Skin epidermis (tissue), 12 donors: ENCODE data around the gene HLA-DMA.
A peak's percentile ranks its signal among the peaks of the same experiment; 100 is the strongest.

ENCODE experiments used
- H3K27ac ChIP-seq, 21 experiments: fragments of 200-600 bp; sonication (generic) in 11 of 21; one replicate each; pipeline ENCODE4 v1.5.0; 2020; ENCODE audit warnings: mild to moderate bottlenecking in 3 of 21, inconsistent platforms in 2 of 21, moderate library complexity in 2 of 21
- H3K4me3 ChIP-seq, 7 experiments: fragments of 200-600 bp; sonication (generic) in 2 of 7; one replicate each; pipeline ENCODE4 v1.5.0; 2020; ENCODE audit warnings: inconsistent platforms in 2 of 7, mild to moderate bottlenecking in 2 of 7, moderate library complexity in 1 of 7

Gene HLA-DMA

DNA sequence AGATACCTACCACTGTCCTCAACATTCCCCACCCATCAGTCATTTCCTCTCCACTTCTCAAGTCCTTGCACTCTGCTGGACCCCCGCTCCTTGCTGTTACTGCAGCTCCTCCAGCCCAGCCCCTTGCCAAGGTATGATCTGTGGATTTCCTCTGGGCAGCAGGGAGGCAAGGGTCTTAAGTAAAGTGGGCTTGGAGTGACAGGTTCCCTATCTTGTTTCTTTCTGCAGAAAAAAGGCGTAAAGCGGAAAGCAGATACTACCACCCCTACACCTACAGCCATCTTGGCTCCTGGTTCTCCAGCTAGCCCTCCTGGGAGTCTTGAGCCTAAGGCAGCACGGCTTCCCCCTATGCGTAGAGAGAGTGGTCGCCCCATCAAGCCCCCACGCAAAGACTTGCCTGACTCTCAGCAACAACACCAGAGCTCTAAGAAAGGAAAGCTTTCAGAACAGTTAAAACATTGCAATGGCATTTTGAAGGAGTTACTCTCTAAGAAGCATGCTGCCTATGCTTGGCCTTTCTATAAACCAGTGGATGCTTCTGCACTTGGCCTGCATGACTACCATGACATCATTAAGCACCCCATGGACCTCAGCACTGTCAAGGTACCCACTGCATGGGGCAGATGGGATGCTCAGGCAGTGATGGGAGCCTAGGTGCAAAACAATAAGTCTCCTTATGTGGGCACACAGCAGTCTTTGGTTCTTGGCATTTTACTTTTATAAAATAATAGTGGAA lies 23.6 kb upstream of the HLA-DMA start:
- Histone ChIP-seq H3K27ac (no peak overlapping the region), H3K4me3 (no peak overlapping the region)

DNA sequence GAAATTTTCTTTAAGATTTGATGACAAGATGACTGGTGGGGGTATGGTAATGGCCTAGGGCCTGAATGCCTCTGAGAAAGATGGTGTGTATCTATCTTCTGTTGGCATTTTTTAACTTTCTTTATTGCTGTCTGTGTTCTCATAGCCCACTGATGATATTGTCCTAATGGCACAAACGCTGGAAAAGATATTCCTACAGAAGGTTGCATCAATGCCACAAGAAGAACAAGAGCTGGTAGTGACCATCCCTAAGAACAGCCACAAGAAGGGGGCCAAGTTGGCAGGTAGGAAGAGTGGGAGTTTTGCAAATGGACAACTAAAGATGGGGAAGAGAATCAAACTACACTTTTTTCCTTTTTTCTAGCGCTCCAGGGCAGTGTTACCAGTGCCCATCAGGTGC lies 23.0 kb upstream of the HLA-DMA start:
- peak overlapping the region in 2 of 7 experiments; percentile 90 to 98 for H3K4me3 ChIP-seq
- H3K27ac ChIP-seq: no peak overlapping the region

DNA sequence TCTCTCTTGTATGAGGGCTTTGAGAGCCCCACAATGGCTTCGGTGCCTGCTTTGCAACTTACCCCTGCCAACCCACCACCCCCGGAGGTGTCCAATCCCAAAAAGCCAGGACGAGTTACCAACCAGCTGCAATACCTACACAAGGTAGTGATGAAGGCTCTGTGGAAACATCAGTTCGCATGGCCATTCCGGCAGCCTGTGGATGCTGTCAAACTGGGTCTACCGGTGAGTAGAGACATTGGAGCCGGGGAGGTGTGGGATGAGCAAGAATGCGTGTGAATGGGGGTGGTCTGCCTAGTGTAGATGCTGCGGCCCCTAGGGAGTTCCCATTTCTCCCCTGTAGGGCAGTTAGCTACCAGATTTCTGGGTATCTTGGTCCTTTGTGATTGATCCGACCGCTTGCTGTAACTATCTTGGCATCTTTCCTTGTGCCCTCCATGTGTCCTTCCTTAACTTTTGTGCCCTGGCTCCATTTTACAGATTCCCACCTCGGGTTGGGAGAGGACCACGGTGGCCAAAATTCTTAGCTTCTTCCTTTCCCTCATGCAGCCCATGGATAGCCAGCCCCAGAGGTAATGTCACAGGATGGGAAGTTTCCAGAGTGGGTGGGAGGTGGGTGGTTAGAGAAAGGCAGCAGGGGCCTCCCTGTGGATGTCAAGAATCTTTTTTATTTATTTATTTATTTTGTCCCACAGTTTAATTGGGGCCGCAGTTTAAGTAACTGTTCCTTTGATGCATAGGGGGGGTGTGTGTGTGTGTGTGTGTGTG lies 21.8 kb upstream of the HLA-DMA start:
- H3K4me3 ChIP-seq: peak overlapping the region; percentile 47 to 98 (median 90)
- peak overlapping the region in 9 of 21 experiments; percentile 0 to 88 (median 19) for H3K27ac ChIP-seq

DNA sequence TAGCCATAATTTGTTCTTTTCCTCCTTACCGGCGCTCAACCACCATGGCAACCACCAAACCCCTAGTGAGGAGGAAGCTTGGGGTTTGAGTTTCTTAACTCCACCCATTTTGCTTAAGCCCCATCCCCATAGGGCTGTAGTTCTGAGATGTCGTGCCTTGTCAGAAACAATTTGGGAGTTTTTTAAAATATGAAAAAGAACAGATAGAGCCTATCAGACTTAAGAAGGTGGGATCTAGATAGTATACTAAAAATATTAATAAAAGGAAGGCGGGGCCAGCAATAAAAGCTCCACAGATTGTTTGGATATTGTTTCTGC lies 21.1 kb upstream of the HLA-DMA start:
- H3K27ac ChIP-seq: peak overlapping the region in 14 of 21 experiments; percentile 1 to 100 (median 88)
- H3K4me3 ChIP-seq: peak overlapping the region; percentile 47 to 98 (median 90)

DNA sequence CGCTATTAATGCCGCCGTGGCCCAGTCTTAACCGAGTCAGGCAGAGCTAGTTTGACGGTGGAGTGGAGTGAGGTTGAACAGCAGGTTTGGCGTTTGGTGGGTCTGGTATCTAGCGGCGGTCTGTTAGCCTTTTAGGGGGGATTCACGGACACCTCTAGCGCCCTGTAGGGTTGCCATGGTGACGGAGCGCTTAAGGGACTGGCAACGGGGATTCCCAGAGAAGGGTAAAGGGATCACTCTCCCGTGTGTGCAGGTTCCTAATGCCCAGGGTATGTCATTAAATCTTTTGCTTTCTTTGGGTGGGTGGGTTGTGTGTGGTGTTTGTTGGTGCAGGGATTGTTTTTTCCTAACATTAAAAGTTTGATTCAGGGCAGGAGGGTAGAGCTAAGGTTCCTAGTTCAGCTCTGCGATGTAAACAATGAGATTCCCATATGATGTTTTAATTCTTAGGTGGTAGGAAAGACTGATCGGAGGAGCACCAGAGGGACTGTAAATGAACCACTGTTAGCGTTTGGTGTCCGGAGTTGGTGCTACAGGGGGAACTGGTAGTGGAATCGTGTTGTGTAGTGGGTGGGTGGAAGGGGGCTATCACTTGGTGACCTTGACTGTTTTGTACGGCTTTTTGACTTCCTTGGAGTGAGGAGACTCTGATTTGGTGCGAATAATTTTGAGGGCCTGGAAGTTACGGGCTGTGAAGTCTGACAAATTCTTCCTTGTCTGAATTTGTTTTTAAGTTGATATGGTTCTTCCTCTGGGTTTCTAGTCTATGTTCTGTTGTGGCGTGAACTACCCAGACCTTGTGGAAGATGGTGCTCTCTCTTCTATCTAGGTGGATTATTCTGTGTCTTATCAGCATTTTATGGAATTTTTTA lies 20.5 kb upstream of the HLA-DMA start:
- peak overlapping the region; percentile 0 to 100 (median 97) for H3K27ac ChIP-seq

DNA sequence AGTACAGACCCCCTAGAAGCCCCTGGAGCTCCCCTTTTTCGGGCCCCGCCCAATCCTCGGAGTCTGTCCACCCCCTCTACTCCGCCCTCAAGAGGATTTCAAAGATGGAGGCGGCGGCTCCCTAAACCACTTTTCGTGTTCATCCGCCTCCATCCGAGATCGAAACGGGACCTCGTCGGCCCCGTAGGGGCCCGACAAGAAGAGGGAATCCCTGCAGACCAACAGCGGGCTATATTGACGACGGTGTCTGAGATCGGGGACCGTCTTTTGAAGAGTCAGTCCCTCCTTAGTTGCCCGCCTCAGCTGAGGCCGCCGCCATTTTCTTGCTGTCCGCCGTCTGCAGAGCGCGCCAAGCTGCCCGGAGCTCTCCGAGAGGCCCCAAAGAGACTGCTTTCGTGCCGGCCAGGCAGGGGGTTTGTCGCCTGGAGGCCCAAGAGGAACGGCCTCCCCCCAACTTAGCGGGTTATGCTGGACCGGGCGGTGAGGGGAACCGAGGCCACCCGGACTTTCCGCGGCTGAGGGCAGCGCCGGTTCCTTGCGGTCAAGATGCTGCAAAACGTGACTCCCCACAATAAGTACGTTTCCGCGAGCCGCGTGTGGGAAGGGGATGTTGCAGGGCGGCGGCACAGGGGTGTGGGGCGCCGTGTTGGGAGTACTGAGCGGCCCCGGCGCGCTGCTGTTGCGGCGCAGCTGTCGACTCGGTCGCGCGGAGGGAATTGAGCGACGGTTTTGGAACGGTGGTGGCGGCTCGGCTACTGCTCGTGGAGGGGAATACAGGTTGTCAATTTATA lies 19.7 kb upstream of the HLA-DMA start:
- H3K27ac ChIP-seq: peak overlapping the region; percentile 0 to 100 (median 97)
- H3K4me3 ChIP-seq: peak overlapping the region; percentile 47 to 98 (median 90)

More for the DNA sequence above, 20.5 kb upstream of the HLA-DMA start:
- peak overlapping the region; percentile 47 to 98 (median 90) for H3K4me3 ChIP-seq

DNA sequence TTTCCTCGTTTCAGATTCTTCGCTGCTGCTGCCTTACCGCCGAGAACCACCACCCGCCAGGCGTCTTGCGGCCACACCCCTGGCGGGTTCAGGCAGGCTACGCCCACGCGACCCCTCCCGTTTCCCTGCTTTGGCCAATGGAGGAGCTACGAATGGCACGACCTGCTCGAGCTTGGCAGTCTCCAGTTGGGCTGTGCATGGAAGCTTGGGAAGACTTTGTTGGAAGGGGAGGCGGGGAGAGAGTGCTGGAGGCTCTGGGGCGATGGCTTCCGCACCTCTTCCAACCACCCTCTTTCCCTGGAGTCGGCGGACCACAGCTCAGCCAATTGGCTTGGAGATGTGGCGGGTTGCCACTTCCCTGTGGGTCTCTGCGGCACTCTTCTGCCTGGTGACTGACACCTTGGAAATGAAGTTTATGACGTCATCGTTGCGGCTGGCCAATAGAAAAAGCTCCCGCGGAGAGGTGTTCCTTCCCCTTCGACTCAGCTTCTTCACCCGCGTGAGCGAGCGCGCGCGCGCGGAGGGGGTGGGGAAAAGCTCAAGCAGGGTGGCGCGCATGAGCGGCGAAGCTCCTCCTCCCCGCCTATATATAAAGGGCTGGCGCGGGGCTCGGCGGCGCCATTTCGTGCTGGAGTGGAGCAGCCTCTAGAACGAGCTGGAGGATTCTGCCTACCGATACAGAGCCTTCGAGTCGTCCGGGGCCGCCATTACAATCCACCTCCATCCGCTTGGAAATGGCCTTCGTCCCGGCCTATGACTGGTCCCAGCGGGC lies 18.9 kb upstream of the HLA-DMA start:
- Histone ChIP-seq H3K27ac (peak overlapping the region in 20 of 21 experiments; percentile 97 to 100 (median 100)), H3K4me3 (peak overlapping the region; percentile 47 to 98 (median 90))

DNA sequence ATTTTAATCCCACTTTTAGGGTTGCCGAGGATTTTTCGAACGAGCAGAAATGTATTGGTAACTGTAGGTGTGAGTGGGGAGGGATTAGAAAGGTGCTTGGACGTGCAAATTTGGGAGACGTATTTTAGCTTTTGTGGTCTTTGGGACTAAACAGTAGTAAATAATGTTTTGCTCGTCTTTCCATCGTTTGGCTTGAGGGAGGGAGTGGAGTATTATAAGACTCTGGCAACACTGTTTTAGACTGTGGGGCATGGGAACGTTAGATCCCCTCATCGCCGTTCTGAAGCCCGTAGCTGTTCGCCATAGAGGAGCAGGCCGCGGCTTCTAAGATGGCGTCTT lies 18.3 kb upstream of the HLA-DMA start:
- Histone ChIP-seq H3K27ac (peak overlapping the region; percentile 97 to 100 (median 100)), H3K4me3 (peak overlapping the region; percentile 47 to 98 (median 90))

DNA sequence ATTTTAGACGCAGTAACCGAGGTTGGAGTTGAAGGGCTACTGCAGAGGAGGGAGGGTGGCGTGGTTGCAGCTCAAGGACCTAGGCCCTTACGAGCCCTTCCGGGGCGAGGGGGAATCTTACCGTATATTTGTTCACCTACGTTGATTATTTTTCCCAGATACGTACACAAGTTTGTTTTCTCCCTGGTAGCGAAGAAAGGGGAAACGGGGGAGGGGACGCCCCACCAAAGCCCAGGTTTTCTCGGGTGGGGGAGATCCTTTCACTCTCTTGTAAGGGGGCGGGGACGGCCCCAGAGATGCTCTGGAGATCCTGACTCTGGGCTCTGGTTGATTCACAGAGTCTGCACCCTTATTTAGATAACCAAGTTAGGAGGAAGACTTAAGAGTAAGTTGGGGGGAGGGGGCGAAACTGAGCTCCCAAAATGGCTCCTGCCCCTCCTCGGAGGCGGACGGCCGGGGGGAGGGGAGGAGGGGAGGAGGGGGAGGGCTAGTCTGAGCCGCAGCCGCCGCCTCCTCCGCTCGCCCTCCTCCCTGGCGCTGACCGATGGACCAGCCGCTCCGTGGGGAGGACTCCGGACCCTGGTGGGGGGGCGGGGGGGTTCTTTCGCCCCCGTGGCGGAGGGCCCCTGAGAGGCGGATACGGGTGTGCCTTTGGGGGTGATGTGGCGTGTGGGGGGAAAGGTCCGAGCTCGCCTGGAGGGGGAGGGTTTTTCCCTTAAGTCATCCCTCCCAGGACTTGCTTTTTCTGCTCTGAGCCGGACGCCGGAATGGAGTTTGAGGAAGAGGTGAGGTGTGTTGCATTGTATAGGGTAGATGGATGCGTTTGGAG lies 17.7 kb upstream of the HLA-DMA start:
- peak overlapping the region; percentile 47 to 98 (median 90) for H3K4me3 ChIP-seq

DNA sequence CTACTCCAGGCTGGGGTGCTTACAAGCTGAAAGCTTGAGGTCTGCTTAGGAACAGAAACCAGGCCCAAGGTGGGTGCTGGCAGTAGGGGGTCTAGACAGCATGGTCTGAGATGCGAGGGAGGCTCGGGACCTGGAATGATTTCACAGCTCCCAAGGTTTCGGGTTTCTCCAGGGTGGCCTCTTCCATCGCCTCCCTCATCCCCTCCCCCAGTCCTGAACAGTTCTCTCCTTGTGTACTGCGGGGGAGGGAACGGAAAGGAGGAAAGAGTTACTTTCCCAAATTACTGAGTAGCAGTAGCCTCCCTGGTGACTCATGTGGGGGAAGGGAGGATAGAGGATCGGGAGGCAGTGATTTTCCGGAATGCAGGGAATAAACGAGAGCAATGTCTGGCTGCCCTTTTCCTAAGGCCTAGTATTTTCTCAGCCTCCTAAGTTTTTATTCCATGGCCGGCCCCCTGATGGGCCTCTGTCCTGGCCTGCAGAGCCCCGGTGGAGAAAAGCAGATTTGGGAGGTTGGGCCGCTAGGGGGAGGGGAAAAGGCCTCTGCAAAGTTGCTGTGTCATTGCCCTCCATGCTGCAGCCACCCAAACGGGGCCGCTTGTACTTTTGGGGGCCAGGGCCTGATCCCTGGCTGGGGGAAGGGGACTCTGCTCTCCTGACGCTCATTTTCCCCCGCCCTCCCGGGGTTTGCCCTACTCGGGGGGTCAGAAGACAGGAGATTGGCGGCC lies 17.0 kb upstream of the HLA-DMA start:
- Histone ChIP-seq H3K27ac (peak overlapping the region; percentile 97 to 100 (median 100)), H3K4me3 (peak overlapping the region; percentile 47 to 98 (median 90))

More for the DNA sequence above, 17.7 kb upstream of the HLA-DMA start:
- peak overlapping the region; percentile 97 to 100 (median 100) for H3K27ac ChIP-seq

DNA sequence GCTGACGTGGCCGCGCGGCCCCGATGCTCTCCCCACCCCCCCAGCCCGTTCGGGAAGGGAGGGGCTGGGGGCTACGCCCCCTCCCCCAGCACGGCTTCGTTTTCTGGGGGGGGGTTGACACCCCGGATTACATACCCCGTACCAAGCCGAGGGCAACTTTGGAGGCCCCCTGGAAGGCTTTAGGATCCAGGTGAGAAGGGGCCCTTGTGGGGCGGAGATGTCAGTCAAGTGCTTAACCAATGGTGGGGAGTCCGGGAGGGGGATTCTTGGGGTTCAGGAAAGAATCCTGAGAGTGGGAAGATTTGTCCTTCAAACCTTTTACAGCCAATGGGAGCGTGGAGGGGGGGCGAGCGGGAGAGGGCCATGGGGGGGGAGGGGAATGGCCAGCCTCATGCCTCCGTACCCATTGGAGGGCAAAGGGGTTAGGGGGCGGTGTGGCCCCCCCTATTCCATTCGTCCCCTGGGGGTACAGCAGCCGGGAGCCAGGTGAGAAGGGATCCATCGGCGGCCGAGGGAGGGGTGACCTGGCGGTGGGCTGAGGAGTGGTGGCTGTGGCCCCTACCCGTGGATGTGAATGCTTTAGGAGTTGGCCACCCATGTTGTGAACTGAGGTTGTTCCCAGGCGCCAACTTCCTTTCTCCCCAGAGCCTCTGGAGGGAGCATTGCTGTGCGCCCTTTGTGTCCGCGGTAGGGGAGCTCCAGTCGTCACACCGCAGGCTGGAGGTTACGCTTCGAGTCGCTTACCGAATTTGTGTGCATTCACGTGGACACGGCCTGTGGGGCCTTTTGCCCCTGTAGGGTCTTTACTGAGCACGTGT lies 16.2 kb upstream of the HLA-DMA start:
- H3K27ac ChIP-seq: peak overlapping the region; percentile 97 to 100 (median 100)
- H3K4me3 ChIP-seq: peak overlapping the region; percentile 47 to 98 (median 90)

DNA sequence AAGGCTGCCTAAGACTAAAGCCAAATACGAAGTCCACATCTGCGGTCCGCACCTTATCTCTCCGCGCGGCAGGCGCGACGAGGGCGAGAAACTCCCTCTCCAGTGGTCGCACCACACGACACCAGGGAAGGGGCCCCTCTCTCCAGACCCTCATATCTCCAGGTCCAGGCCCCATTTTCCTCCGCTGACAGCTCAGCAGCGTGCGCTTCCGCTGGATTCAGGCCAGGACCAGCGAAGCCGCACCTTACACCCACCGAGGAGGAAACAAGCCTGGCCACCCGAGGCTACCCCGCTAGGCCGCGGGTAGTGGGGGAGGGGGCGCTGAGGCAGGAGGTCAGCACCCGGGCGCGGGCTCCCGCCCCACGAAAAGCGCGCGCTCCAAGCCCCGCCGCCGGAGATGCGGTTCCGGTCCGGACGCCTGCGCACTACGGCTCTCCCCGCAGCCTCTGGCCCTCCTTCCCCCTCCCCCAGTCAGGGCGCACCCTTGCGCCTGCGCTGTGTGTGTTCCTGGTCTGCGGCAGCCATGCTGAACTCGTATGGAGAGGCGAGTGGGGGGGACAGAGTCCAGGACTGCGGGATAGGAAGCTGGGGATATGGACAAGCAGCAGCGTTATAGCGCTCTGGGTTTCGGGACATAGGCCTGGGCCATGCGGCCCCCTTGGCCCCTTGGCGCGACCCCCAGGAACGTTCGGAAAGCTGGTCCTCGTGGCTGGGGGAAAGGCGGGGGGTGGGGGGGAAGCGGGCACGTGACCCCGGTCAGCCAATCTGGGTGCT lies 15.4 kb upstream of the HLA-DMA start, which contains the start of gene BRD2:
Gene BRD2, plus strand, starts transcription at position 502 of the 774 bp plus-strand sequence. CDS start 4,305 bp downstream, outside the sequence.
- Histone ChIP-seq H3K4me3 (peak within 1 kb of the TSS; percentile 47 to 98 (median 90)), H3K27ac (peak within 1 kb of the TSS; percentile 97 to 100 (median 100))

DNA sequence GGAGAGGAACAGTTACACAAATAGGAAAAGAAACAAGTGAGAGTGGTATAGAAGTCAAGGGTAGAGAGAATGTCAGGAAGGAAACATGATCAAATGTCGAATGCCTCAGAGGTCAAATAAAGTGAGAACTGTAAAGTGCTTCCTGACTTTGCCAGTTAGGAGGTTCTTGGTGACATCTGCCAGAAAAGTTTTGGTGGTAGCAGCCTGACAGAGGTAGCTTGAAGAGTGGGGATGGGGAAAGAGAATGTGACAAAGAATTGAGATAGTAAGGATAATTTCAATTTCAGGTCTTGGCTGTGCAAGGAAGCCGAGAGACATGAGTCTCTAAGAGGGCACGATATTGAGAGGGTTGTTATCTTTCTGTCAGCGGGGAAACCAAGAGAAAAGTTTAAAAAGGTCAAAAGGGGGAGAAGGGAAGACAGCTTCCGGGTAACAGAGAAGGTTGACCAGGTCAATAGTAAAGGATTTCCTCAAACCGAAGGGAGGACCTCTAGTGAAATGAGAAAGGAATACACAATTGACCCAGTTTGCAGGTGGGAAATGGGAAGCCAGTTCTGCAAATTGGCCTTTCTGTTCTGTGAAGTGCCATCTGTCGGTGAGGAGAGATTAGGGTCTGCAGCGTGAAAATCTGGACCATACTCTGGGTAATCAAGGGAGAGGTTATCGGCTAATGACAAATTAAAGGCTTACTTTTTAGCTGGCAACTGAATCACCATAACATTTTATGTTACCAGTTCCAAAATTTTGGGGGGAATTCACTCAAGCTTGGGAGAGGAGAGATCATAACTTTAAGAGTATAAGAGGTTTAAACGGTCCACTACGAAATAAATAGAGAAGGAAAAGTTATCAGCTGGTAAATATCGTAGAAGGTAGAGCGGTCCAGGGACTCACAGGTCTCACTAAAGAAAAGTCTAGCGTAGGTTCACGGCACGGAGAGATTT lies 14.5 kb upstream of the HLA-DMA start:
- Histone ChIP-seq H3K27ac (peak overlapping the region; percentile 97 to 100 (median 100)), H3K4me3 (peak overlapping the region; percentile 47 to 98 (median 90))

DNA sequence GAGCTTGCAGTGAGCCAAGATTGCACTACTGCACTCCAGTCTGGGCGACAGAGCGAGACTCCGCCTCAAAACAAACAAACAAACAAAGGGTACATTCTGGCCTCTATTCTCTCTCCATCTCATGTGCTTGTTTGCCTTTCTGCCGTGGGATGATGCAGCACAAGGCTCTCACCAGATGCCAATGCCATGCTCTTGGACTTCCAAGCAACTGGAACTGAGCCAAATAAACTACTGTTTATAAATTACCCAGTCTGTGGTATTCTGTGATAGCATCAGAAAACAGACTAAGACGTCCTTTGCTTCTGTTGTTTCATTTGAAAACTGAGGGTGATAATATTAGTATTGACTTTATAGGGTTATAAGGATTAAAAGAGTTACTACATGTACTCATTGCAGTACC lies 11.9 kb upstream of the HLA-DMA start:
- Histone ChIP-seq H3K4me3 (no peak overlapping the region), H3K27ac (no peak overlapping the region)
